Uterus (tissue), 2 donors: ENCODE data around the gene CHD3.

Experiments used
- POLR2A ChIP-seq, 2 donors: fragments of 450-650 bp; IDR thresholded peaks; one replicate each; pipeline ENCODE4 v1.6.1; 2016; ENCODE audit warnings: antibody characterized with exemption in 2 of 2, mild to moderate bottlenecking in 1 of 2, moderate library complexity in 1 of 2
- TF ChIP-seq, protein P1 (sequence below), 4 experiments: fragments of 200-600 bp in 2 of 4; fragments of 450-650 bp in 2 of 4; sonication (generic) in 2 of 4; IDR thresholded peaks; one replicate each; pipeline ENCODE4 v1.5.1; 2016 to 2019; ENCODE audit warnings: antibody characterized with exemption in 4 of 4, mild to moderate bottlenecking in 2 of 4, moderate library complexity in 1 of 4

DNA sequence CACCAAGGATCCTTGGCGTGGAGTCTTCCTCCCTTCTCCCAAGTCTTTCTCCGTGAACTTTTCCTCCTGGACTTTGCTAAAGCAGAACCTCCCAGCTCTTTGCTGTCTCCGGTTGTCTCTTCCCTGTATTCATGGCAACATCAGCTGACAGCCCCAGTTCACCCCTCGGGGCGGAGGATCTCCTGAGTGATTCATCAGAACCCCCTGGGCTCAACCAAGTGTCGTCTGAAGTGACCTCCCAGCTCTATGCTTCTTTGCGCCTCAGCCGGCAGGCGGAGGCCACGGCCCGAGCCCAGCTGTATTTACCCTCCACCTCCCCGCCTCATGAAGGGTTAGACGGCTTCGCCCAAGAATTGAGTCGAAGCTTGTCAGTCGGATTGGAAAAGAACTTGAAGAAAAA lies 44.4 kb downstream of the CHD3 start:
- TF ChIP-seq, protein P1, sequence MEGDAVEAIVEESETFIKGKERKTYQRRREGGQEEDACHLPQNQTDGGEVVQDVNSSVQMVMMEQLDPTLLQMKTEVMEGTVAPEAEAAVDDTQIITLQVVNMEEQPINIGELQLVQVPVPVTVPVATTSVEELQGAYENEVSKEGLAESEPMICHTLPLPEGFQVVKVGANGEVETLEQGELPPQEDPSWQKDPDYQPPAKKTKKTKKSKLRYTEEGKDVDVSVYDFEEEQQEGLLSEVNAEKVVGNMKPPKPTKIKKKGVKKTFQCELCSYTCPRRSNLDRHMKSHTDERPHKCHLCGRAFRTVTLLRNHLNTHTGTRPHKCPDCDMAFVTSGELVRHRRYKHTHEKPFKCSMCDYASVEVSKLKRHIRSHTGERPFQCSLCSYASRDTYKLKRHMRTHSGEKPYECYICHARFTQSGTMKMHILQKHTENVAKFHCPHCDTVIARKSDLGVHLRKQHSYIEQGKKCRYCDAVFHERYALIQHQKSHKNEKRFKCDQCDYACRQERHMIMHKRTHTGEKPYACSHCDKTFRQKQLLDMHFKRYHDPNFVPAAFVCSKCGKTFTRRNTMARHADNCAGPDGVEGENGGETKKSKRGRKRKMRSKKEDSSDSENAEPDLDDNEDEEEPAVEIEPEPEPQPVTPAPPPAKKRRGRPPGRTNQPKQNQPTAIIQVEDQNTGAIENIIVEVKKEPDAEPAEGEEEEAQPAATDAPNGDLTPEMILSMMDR (IDR thresholded peaks at IDR 0.05): peak in 2 of 4 experiments; percentile 10 to 27
- no peak for TF ChIP-seq POLR2A (IDR thresholded peaks at IDR 0.05)
